ENCODE measurements around the gene ZNF146.

ZNF146 gene

GRCh38 chr19:36236946-36237310, 22.0 kb downstream of the ZNF146 start:
- TF ChIP-seq CTCF (IDR thresholded peaks at IDR 0.05; ENCODE audit: low read depth, low read length, missing control alignments), result no peak
- DNase-seq (ENCODE audit: low read depth), result no peak
- no peak overlapping the region for H3K4me3 ChIP-seq (ENCODE audit: low read depth, low read length)

GRCh38 chr19:36244066-36244465, 29.2 kb downstream of the ZNF146 start:
- H3K4me3 ChIP-seq (ENCODE audit: low read depth, low read length), result no peak overlapping the region
- TF ChIP-seq CTCF (IDR thresholded peaks at IDR 0.05; ENCODE audit: low read depth, low read length, missing control alignments), result no peak
- DNase-seq (ENCODE audit: low read depth), result no peak

- TF ChIP-seq CTCF (IDR thresholded peaks at IDR 0.05; ENCODE audit: low read depth, low read length, missing control alignments), result no peak
- DNase-seq (ENCODE audit: low read depth), result no peak
- no peak overlapping the region for H3K4me3 ChIP-seq (ENCODE audit: low read depth, low read length)
Observed at GRCh38 chr19:36245210-36246005, 30.5 kb downstream of the ZNF146 start.

GRCh38 chr19:36246006-36246481, 31.1 kb downstream of the ZNF146 start:
- DNase-seq (ENCODE audit: low read depth), result no peak
- no peak overlapping the region for H3K4me3 ChIP-seq (ENCODE audit: low read depth, low read length)
- TF ChIP-seq CTCF (IDR thresholded peaks at IDR 0.05; ENCODE audit: low read depth, low read length, missing control alignments), result no peak

- TF ChIP-seq CTCF (IDR thresholded peaks at IDR 0.05; ENCODE audit: low read depth, low read length, missing control alignments), result no peak
- DNase-seq (ENCODE audit: low read depth), result no peak
- no peak overlapping the region for H3K4me3 ChIP-seq (ENCODE audit: low read depth, low read length)
Observed at GRCh38 chr19:36252047-36252446, 37.1 kb downstream of the ZNF146 start.

- no peak for DNase-seq (ENCODE audit: low read depth)
- no peak for TF ChIP-seq CTCF (IDR thresholded peaks at IDR 0.05; ENCODE audit: low read depth, low read length, missing control alignments)
- no peak overlapping the region for H3K4me3 ChIP-seq (ENCODE audit: low read depth, low read length)
Observed at GRCh38 chr19:36254848-36255247, 39.9 kb downstream of the ZNF146 start.

- no peak for TF ChIP-seq CTCF (IDR thresholded peaks at IDR 0.05; ENCODE audit: low read depth, low read length, missing control alignments)
- no peak overlapping the region for H3K4me3 ChIP-seq (ENCODE audit: low read depth, low read length)
- no peak for DNase-seq (ENCODE audit: low read depth)
Observed at GRCh38 chr19:36255316-36255715, 40.4 kb downstream of the ZNF146 start.
